OCI-LY7 (cell line): ENCODE measurements around the gene AJUBA.

ENCODE experiments used
- EZH2phosphoT487 ChIP-seq: fragments of 200-600 bp; sonication (generic); IDR thresholded peaks from 2 replicates; pipeline ENCODE4 v1.6.1; 2018; ENCODE audit warnings: low read depth, borderline replicate concordance, mild to moderate bottlenecking, mixed run types, antibody characterized with exemption, low read length, moderate library complexity, mixed read lengths
- TF ChIP-seq, protein P1 (sequence below): fragments of 200-600 bp; sonication (generic); conservative IDR thresholded peaks from 2 replicates; pipeline ENCODE4 v1.5.1; 2014; ENCODE audit warnings: mild to moderate bottlenecking, antibody characterized with exemption, low read length, moderate library complexity, mixed read lengths

DNA sequence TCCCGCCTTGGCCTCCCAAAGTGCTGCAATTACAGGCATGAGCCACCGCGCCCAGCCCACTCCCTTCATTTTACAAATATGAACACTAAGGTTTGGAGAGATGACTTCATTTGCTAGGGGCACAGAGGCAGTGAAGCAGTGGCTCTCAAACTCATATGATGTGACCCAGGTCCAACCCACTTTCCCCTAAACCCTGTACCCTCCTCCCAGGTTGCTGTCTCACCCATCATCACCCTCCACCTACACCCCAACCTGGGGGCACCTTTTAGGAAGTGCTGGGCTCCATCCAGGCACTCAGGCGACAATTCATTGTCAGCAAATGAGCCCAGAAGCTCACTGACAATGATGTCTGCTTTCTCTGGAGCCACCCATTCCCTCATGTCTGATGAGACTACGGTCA, 58.6 kb downstream of the AJUBA start:
- TF ChIP-seq, protein P1, sequence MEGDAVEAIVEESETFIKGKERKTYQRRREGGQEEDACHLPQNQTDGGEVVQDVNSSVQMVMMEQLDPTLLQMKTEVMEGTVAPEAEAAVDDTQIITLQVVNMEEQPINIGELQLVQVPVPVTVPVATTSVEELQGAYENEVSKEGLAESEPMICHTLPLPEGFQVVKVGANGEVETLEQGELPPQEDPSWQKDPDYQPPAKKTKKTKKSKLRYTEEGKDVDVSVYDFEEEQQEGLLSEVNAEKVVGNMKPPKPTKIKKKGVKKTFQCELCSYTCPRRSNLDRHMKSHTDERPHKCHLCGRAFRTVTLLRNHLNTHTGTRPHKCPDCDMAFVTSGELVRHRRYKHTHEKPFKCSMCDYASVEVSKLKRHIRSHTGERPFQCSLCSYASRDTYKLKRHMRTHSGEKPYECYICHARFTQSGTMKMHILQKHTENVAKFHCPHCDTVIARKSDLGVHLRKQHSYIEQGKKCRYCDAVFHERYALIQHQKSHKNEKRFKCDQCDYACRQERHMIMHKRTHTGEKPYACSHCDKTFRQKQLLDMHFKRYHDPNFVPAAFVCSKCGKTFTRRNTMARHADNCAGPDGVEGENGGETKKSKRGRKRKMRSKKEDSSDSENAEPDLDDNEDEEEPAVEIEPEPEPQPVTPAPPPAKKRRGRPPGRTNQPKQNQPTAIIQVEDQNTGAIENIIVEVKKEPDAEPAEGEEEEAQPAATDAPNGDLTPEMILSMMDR = no peak
- TF ChIP-seq EZH2phosphoT487 = no peak
